Measurements from ENCODE around the gene CPNE7.

- TF ChIP-seq, protein P1, sequence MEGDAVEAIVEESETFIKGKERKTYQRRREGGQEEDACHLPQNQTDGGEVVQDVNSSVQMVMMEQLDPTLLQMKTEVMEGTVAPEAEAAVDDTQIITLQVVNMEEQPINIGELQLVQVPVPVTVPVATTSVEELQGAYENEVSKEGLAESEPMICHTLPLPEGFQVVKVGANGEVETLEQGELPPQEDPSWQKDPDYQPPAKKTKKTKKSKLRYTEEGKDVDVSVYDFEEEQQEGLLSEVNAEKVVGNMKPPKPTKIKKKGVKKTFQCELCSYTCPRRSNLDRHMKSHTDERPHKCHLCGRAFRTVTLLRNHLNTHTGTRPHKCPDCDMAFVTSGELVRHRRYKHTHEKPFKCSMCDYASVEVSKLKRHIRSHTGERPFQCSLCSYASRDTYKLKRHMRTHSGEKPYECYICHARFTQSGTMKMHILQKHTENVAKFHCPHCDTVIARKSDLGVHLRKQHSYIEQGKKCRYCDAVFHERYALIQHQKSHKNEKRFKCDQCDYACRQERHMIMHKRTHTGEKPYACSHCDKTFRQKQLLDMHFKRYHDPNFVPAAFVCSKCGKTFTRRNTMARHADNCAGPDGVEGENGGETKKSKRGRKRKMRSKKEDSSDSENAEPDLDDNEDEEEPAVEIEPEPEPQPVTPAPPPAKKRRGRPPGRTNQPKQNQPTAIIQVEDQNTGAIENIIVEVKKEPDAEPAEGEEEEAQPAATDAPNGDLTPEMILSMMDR (IDR thresholded peaks at IDR 0.05): no peak
- TF ChIP-seq POLR2A (IDR thresholded peaks at IDR 0.05): no peak
Observed at GRCh38 chr16:89638455-89638854, 62.9 kb downstream of the CPNE7 start.
